Endometrial microvascular endothelial cells (primary cell): Measurements from ENCODE around the gene SYT11. TPM values are rescaled to one million over a fixed set of nuclear protein-coding genes. Genes with fewer than 3 reads are reported as not detected.

Experiments
- in situ Hi-C: cut with HindIII; loops from 2 replicates; pipeline ENCODE4 v1.10.0; 2017; ENCODE audit warnings: low sequenced_read_pairs, low pct_unique_long_range_greater_than_20kb; ENCODE audit errors: inconsistent ontology term
- total RNA-seq: library from RNA; depleted of rRNA; stranded (reverse); fragments of >200 nt; gene quantifications from one replicate; pipeline ENCODE4 v1.2.3, GENCODE V29; 2015; ENCODE audit errors: inconsistent ontology term

SYT11 gene
- total RNA-seq, 1 donor from 2014 or later, result 29.7 TPM

DNA sequence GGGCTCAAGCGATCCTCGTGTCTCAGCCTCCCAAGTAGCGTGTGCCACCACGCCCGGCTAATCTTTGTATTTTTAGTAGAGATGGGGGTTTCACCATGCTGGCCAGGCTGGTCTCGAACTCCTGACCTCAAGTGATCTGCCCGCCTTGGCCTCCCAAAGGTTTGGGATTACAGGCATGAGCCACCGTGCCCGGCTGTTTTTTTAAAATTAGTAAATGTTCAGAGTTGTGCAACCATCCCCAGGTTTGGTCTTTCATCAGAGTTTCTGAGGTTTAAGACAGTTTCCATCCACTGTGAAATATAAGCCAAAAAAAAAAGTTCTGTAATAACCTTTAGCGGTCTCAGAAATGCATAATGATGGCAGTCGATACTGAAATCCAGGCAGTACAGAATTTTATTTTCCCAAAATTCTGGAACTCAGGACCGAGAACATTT lies 550 bp upstream of the SYT11 start:
- in situ Hi-C loops, result no loop called here

DNA sequence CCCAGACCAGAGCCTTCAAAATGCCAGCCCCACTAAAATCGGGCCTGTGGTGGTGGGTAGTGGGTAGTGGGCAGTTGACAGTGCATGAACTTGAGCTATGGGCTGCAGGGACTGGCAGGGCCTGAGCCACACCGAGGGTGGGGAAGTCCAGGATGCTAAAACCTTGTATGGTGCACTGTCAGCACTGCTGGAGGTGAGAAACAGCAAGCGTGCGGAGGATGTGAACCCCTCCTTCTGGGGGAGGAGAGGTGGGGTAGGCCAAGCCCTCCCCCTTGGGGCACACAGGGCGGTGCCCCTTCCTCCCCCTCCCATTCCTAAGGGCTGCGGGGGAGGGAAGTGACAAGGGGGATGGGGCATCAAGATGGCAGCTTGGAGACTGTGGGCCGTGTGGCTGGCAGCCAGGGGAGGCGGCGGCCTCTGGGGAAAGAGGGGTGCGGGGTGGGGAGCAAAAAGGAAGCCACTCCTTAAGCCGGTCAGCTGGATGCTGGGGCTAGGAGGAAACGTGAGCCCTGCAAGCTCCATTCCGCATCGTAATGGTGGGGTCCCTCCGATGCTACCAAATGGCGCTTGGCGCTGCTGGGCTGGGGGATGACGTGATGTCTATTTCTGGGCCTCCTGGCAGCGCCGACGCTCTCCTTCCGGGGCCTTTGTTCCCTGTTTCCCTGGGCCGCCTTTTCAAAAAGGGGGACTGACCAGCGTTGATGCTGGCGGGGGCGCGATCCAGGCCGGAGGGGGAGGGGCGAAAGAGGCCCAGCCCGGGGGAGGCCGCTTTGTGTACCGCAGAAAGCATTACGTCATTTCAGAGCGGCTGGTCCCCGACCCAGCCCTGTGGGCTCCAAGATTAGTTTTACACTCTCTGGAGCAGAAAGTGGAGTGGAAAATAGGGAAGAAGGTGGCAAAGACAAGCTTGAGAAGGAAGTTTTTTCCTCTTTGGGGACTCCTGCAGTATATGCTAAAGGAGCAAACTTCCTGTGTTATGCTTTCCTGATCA lies 809 bp downstream of the SYT11 start:
- in situ Hi-C loops, result no loop called here

DNA sequence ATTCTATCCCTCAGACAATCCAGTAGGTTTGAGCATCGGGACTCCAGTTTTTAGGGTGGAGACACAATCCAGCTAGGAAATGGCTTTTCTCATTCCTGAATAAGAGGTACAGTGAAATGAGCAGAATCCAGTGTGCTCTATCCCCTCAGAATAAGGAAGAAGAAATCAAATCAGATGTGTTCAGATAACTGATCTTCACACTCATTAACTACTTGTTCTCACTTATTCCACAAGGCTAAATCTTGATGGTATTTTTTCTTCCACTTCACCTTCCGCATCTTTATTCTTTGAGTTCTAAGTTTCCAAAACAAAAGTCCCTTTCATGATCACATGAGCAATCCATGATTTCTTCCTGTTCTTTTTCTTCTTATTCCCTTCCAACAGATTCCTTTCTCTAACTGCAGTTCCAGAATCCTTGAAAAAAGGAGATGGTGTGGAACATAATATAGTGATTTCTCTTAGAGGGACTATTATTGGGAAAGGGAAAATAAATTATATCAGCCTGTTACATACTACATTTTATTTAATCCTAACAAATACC lies 1.7 kb downstream of the SYT11 start:
- in situ Hi-C loops, result no loop called here

DNA sequence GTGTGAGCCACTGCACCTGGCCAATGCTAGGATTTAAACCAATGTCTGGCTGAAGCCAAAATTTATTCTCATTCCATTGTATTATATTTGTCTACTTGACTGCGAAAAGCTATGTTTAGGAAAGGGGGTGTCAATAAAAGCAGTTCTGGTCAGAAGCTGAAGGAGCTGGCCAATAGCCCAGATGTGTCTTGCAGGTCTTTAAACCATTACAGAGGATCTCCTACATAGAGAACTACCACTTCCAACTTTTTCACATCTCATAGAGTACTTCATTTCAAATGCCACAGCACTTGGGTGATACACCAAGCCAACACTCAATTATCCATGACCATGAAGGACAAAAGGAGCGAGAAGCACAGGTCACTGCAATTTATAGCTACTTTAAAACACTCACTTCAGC lies 2.5 kb downstream of the SYT11 start:
- in situ Hi-C loops, result no loop called here

DNA sequence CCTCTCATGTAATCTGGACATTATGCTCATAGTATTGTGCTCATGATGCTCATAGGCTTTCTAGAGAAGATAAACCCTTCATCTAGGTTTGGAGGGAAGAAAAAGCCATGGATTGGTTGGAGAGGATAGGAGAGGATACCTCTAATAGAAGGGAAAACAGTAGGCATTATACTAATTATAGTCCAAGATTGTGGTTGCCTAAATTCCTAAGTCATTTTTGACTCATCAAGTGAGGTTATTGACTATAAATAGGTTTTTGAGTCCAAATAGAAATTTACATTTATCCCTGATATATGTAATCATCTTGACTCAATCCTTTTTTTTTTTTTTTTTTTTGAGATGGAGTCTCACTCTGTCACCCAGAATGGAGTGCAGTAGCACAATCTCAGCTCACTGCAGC lies 5.0 kb downstream of the SYT11 start:
- in situ Hi-C loops, result no loop called here

DNA sequence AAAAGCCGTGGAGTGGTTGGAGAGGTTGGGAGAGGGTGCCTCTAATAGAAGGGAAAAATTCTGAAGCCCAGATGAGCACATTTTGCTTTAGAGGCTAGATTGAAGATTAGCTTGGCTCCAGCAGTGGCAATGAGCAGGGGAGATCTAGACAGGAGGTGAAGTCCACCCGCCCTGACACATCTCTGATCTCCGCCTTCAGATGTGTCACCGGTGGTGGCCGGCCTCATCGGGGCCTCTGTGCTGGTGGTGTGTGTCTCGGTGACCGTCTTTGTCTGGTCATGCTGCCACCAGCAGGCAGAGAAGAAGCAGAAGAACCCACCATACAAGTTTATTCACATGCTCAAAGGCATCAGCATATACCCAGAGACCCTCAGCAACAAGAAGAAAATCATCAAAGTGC lies 8.4 kb downstream of the SYT11 start:
- in situ Hi-C loops, result no loop called here

DNA sequence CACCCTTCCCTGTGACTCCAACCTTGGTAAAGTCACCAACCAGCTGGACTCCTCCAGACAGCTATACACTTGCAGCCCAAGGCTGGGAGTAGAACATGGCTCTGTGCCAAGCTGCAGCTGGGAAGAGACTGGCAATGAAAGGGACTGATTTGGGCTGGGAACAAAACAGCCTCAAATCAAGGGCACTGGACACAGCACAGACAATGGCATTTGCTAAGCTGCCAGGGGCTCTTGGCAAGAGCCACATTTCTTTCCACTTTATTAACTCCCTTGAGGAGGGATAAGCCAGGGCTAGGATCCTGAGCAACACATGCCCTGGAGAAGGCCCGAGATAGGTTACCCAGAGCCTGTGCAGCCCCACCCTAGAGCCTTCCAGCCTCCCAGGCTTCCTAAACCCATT lies 12.0 kb downstream of the SYT11 start:
- in situ Hi-C loops, result no loop called here

DNA sequence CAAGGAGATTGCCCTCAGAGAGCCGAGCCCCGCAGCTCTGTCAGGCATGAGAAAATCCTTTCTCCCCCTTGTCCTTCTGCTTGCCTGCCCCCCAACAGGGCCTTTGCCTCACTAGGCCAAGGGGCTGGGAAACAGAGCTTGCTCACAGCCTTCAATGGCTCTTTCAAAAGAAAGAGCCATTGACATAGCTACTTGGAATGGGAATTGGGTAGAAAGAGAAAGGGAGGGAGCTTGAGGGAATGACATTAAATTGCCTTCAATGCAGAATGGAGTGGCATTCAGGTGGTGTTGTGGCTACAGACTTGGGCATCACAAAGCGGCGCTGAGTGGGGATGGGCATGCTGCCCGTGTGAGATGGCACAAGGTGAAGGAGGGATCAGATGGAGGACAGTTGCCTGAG lies 13.2 kb downstream of the SYT11 start:
- in situ Hi-C loops, result no loop called here

DNA sequence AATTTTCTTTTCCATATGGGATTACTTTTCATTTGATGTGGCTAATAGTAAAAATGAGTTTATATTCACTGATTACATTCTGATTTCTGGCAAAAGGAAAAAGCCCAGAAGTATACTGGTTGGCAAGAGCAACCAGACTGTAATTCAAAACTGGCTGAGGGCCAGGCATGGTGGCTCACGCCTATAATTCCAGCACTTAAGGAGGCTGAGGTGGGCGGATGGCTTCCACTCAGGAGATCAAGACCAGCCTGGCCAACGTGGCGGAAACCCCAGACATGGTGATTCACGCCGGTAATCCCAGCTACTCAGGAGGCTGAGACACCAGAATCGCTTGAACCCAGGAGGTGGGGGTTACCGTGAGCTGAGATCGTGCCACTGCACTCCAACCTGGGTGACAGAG lies 14.5 kb downstream of the SYT11 start:
- in situ Hi-C loops, result no loop called here

DNA sequence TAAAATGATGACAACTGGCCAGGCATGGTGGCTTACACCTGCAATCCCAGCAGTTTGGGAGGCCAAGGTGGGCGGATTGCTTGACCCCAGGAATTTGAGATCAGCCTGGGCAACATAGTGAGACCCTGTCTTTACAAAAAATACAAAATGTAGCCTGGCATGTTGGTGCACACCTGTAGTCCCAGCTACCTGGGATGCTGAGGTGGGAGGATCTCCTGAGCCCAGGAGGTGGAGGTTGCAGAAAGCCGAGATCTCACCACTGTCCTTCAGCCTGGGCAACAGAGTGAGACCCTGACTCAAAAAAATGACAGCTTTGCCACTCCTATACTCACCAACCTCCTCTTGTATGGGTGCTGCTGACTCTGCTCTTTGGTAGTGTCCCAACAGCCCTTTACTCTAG lies 18.6 kb downstream of the SYT11 start:
- in situ Hi-C loops, result no loop called here

DNA sequence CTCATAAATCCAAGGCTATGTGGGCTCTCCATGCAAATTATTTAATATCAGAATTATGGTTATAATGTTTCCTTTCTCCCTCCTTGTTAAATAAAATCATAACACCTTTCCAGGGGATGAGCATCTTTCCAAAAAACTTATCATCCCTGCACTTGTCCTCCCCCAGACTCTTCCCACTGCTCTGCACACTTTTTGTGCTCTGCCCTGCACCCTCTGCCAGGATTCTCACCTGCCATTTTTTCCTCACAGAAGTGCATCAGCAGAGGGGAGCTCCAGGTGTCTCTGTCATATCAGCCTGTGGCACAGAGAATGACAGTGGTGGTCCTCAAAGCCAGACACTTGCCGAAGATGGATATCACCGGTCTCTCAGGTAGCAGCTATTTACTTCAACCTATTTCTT lies 20.9 kb downstream of the SYT11 start:
- in situ Hi-C loops, result no loop called here

DNA sequence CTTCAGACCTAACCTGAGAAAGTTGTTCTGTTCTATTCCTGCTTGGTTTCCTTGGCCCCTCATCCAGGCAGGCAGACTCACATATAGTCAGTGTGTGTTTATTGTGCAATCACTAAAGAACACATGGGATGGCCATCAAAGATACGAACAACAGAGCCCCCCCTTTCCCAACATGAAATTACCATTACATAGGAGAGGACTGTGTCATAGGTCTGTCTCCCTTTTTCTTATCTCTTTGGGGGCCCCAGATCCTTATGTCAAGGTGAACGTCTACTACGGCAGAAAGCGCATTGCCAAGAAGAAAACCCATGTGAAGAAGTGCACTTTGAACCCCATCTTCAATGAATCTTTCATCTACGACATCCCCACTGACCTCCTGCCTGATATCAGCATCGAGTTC lies 21.6 kb downstream of the SYT11 start:
- in situ Hi-C loops, result no loop called here

DNA sequence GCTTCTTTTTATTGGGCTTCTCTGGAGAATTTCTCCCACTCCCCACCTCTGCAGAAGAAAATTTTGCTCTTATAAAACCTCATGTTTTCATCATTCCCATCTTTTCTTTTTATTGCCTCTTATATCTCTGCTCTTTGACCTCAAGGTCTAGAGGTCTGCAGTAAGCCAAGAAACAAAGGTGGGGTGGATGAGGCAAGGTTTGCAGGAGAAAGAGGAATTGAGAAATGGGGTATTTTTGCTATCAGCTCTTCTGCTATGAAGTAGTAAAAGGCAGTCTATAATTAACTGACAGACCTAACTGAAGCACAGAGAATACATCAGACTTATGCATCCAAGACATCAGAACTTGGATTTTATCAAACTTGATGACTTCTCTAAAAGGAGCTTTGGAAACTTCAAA lies 22.9 kb downstream of the SYT11 start:
- in situ Hi-C loops, result no loop called here

DNA sequence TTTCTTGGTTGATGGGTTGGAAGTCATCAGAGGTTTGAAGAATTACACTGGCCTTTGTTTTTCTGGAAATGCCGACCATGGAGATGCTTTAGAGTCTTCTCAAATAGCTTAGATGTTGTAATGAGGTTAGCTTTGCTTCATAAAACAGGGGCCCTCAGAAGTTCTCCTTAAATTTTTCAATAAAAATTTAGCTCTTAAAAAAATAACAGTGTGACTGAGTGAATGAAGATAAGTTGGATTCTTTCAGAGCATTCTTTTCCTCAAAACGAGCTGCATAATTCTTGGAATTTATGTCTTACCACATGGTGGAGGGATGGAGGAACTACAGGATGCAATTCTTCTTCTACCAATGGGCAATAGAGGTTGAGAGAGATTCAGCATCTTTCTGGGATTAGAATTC lies 23.4 kb downstream of the SYT11 start:
- in situ Hi-C loops, result no loop called here

DNA sequence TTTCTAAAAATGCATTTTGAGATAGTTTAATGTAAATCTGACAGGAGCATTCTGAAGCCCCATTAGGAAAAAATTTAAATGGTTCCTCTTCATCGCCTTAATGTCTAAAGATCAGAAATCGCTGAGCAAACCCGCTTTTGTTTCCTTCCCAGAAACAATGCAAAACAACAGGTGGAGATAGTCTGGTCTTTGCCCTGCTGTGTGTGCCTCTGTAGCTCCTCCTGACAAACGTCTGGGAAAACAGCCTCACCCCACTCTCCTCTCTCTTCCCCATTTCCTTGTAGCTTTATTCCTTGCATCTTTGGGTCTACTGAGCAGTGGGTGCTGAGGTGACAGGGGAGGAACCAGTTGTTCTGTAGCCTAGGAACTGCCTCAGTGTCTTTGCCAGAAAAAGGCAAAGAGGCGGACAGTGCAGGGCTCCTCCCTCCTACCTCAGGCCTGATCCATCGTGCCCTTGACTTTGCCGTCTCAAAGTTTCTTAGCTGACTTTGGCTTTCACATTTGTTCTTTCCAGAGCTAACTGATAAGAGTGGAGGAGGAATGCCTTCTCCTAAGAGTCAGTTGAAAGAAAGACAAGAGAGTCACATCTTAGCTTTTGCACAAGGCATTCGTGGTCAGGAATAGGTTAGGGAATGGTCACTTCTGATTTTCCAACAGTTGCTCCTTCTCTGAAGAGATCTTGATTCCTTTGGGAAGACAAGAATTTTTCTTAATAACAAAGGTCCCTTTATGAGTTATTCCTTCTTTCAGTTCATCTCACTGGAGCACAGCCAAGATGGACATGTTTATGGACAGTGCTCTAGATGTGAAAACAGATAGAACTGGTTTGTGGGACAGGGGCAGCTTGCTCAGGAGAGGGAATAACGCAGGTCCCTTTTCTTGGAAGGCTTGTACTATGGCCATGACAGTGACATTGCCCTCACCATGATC lies 24.9 kb downstream of the SYT11 start:
- in situ Hi-C loops, result no loop called here

DNA sequence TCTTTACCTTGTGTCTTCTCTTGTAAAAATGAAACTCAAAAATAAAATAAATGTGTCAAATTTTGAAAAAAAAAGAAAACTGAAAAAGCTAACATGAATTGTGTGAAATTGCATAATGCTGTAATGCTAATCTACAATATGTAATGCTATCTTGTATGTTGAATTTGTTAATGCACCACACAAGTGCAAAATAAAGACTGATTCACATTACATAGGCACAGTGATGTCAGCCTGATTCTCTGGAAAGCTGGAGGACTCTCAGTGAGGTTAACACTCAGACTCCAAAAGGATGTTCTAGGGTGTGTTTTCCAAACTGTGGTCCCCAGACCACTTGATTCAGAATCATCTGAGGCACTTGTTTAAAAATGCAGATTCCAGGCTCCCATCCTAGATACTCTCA lies 25.6 kb downstream of the SYT11 start:
- in situ Hi-C loops, result no loop called here

DNA sequence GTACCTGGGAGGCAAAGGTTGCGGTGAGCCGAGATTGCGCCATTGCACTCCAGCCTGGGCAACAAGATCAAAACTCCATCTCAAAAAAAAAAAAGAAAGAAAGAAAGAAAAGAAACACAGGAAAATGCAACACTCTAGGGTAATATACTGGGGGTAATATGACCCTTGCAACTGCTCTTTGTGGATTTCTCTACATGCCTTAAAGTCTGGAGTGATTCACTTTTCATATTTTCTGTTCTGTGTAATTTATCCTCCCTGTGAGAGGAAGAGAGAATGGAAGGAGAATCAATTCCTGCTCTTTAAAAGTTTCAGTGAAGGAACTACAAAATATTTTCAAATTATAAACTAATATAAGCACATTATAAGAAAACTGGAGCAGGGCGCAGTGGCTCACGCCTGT lies 29.1 kb downstream of the SYT11 start:
- in situ Hi-C loops, result no loop called here

DNA sequence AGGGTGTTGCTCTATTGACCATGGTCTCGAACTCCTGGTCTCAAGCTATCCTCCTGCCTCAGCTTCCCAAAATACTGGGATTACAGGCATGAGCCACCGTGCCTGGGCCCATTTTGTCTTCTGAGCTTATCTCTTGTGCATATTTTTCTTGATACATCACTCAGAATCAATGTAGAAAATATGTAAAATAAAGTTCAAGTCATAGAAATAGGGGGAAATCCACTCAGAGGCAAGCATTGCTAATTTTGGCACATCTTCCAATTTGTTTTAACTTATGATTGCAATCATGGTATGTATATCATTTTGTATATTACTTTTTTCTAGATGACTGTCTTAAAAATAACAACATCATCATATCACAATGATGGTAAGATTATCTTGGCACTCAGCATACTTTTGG lies 30.2 kb downstream of the SYT11 start:
- in situ Hi-C loops, result no loop called here

DNA sequence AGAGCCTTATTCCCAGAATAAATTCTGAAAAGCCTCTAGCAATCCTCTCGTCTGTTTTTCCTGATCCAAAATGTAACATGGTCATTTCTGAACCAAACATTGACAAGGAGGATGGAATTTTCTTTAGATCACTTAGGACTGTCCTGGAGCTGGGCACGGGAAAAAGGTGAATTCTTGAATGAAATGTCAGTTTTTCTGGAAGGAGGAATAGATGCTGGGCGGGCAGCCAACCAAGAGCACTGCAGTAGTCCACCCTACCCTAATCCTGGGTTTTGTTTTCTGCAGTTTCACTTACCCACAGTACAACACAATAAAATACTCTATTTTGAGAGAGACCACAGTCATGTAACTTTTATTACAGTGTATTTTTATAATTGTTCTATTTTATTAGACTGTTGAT lies 30.9 kb downstream of the SYT11 start:
- in situ Hi-C loops, result no loop called here

DNA sequence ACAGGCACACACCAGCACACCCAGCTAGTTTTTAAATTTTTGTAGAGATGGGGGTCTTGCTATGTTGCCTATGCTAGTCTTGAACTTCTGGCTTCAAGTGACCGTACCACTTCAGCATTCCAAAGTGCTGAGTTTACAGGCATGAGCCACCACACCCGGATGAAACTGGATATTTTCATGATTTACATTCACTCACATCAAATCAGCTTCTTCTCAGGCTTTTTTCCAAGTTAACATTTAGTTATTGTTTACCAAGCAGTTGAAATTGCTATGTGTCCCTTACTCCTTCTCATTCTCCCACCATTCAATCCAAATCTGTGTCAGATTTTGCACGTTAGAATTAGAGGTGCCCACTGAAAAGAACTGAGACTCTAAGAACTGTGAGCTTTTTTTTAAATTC lies 33.4 kb downstream of the SYT11 start:
- in situ Hi-C loops, result no loop called here
